SK-N-SH (cell line): ENCODE measurements around the gene BCAS3. TPM values are rescaled to one million over a fixed set of nuclear protein-coding genes. Genes with fewer than 3 reads are reported as not detected.

Experiments used
- CTCF ChIA-PET: fragments of 300-600, 350-600 bp; formaldehyde crosslinking; extraction: SDS; loops from one replicate; lab custom pipeline; 2021; lab: Yijun Ruan, JAX
- POLR2A ChIA-PET: fragments of 350-600 bp; sonication (Branson Sonifier 250); formaldehyde crosslinking; extraction: SDS; loops from one replicate; lab custom pipeline; 2020; ENCODE audit warnings: antibody characterized with exemption, inconsistent platforms; lab: Yijun Ruan, JAX
- DNase-seq: peaks from one replicate; pipeline ENCODE4 v3.0.0; 2012
- H2AFZ ChIP-seq: fragments of 200-600 bp; sonication (generic); 2 replicates; pipeline ENCODE4 v1.8.1; 2016; ENCODE audit warnings: antibody characterized with exemption, mild to moderate bottlenecking, low read depth
- H3F3A ChIP-seq: fragments of 200-600 bp; sonication (generic); replicated peaks from 2 replicates; pipeline ENCODE3; 2016; ENCODE audit warnings: antibody characterized with exemption, mild to moderate bottlenecking; ENCODE audit not compliant: insufficient read depth
- H3K27ac ChIP-seq, 2 experiments: fragments of 200-500 bp in 1 of 2; fragments of 200-600 bp in 1 of 2; sonication (Bioruptor generic) in 1 of 2; sonication (generic), shearing (Covaris generic) in 1 of 2; 2 replicates each; pipeline versions ENCODE4 v1.5.1 to v1.6.1; 2014 to 2016; ENCODE audit warnings: low read depth in 2 of 2, inconsistent platforms in 1 of 2, low read length in 1 of 2, mild to moderate bottlenecking in 1 of 2, mixed read lengths in 1 of 2
- H3K27me3 ChIP-seq: fragments of 200-600 bp; sonication (generic), shearing (Covaris generic); 2 replicates; pipeline ENCODE4 v1.6.1; 2016; ENCODE audit warnings: mixed run types; ENCODE audit not compliant: insufficient read depth
- H3K36me3 ChIP-seq, 2 experiments: fragments of 200-500 bp in 1 of 2; fragments of 200-600 bp in 1 of 2; sonication (Bioruptor generic) in 1 of 2; sonication (generic) in 1 of 2; replicated peaks in 1 of 2; 2 replicates each; pipeline versions ENCODE3 to v1.5.1; 2014 to 2016; ENCODE audit warnings: low read length in 1 of 2, mild to moderate bottlenecking in 1 of 2; ENCODE audit not compliant: insufficient read depth in 2 of 2, control insufficient read depth in 1 of 2
- H3K4me1 ChIP-seq, 2 experiments: fragments of 200-500 bp in 1 of 2; fragments of 200-600 bp in 1 of 2; sonication (Bioruptor generic) in 1 of 2; sonication (generic), shearing (Covaris generic) in 1 of 2; 2 replicates each; pipeline versions ENCODE4 v1.5.1 to v1.6.1; 2014 to 2016; ENCODE audit warnings: low read depth in 1 of 2, low read length in 1 of 2, mixed run types in 1 of 2; ENCODE audit not compliant: insufficient read depth in 2 of 2, control insufficient read depth in 1 of 2
- H3K4me2 ChIP-seq: fragments of 200-600 bp; sonication (generic), shearing (Covaris generic); 2 replicates; pipeline ENCODE4 v1.6.1; 2017; ENCODE audit warnings: mixed run types
- H3K4me3 ChIP-seq, 2 experiments: fragments of 200-500 bp in 1 of 2; fragments of 200-600 bp in 1 of 2; sonication (Bioruptor generic) in 1 of 2; sonication (generic), shearing (Covaris generic) in 1 of 2; 2 replicates each; pipeline versions ENCODE4 v1.5.1 to v1.8.1; 2014 to 2016; ENCODE audit warnings: low read depth in 2 of 2, inconsistent platforms in 1 of 2, low read length in 1 of 2, mild to moderate bottlenecking in 1 of 2, mixed read lengths in 1 of 2, moderate library complexity in 1 of 2
- H3K79me2 ChIP-seq: fragments of 200-600 bp; sonication (generic); 2 replicates; pipeline ENCODE4 v1.8.1; 2017; ENCODE audit warnings: mild to moderate bottlenecking; ENCODE audit not compliant: insufficient read depth
- H3K9ac ChIP-seq: fragments of 200-600 bp; sonication (generic); 2 replicates; pipeline ENCODE4 v1.6.1; 2017; ENCODE audit warnings: mixed run types
- H3K9me2 ChIP-seq: fragments of 200-600 bp; sonication (generic); 2 replicates; pipeline ENCODE4 v1.6.1; 2017; ENCODE audit warnings: mixed run types
- H3K9me3 ChIP-seq: fragments of 200-600 bp; sonication (generic); 2 replicates; pipeline ENCODE4 v1.6.1; 2017; ENCODE audit warnings: mixed run types, mild to moderate bottlenecking, moderate library complexity
- H4K20me1 ChIP-seq: fragments of 200-600 bp; sonication (generic); 2 replicates; pipeline ENCODE4 v1.6.1; 2017; ENCODE audit warnings: mild to moderate bottlenecking, mixed run types; ENCODE audit not compliant: insufficient read depth
- GATA2 ChIP-seq: sonication (generic); formaldehyde crosslinking; IDR thresholded peaks from 2 replicates; pipeline ENCODE4 v1.5.0; 2020; ENCODE audit warnings: mild to moderate bottlenecking, missing genetic modification reagents
- MEF2A ChIP-seq: IDR thresholded peaks from 2 replicates; pipeline ENCODE4 v1.4.0; 2012; ENCODE audit warnings: low read depth, borderline replicate concordance
- NRF1 ChIP-seq: IDR thresholded peaks from 2 replicates; pipeline ENCODE4 v1.6.1; 2012; ENCODE audit warnings: low read depth, mild to moderate bottlenecking, low read length
- PBX3 ChIP-seq: IDR thresholded peaks from 2 replicates; pipeline ENCODE4; 2012
- POLR2AphosphoS5 ChIP-seq: IDR thresholded peaks from 2 replicates; pipeline ENCODE4 v1.6.1; 2012; ENCODE audit warnings: low read depth, low read length
- RXRA ChIP-seq: IDR thresholded peaks from 2 replicates; pipeline ENCODE4 v1.4.0; 2012; ENCODE audit warnings: low read depth, mild to moderate bottlenecking, borderline replicate concordance
- SIN3A ChIP-seq: IDR thresholded peaks from 2 replicates; pipeline ENCODE4 v1.6.1; 2012; ENCODE audit warnings: low read depth, mild to moderate bottlenecking, low read length, moderate library complexity, borderline replicate concordance
- TEAD4 ChIP-seq: IDR thresholded peaks from 2 replicates; pipeline ENCODE4 v1.4.0; 2012; ENCODE audit warnings: mild to moderate bottlenecking, borderline replicate concordance; ENCODE audit not compliant: insufficient read depth
- USF2 ChIP-seq: fragments of 150-350 bp; IDR thresholded peaks from 2 replicates; pipeline ENCODE4 v1.6.1; 2017; ENCODE audit warnings: antibody characterized with exemption, low read length, low read depth, borderline replicate concordance
- WGBS: methylation state at CpG from one replicate; pipeline ENCODE4 v1.1.6; 2017; ENCODE audit warnings: low lambda C conversion rate; 5-methylcytosine and 5-hydroxymethylcytosine counted together
- polyA plus RNA-seq, 3 experiments: library from polyadenylated mRNA; depleted of rRNA; stranded (reverse); fragments of >200 nt; gene quantifications; 2 replicates each; pipeline ENCODE4 v1.2.3, GENCODE V29; 2012
- TF ChIP-seq, protein P1 (sequence below): IDR thresholded peaks from 2 replicates; pipeline ENCODE4 v1.6.1; 2012; ENCODE audit warnings: mild to moderate bottlenecking, low read depth, low read length, moderate library complexity

BCAS3 gene
- polyA plus RNA-seq, 1 of the 3 experiments (the other 2 are of a cell fraction): 5.9 TPM

- TF ChIP-seq, protein P1, sequence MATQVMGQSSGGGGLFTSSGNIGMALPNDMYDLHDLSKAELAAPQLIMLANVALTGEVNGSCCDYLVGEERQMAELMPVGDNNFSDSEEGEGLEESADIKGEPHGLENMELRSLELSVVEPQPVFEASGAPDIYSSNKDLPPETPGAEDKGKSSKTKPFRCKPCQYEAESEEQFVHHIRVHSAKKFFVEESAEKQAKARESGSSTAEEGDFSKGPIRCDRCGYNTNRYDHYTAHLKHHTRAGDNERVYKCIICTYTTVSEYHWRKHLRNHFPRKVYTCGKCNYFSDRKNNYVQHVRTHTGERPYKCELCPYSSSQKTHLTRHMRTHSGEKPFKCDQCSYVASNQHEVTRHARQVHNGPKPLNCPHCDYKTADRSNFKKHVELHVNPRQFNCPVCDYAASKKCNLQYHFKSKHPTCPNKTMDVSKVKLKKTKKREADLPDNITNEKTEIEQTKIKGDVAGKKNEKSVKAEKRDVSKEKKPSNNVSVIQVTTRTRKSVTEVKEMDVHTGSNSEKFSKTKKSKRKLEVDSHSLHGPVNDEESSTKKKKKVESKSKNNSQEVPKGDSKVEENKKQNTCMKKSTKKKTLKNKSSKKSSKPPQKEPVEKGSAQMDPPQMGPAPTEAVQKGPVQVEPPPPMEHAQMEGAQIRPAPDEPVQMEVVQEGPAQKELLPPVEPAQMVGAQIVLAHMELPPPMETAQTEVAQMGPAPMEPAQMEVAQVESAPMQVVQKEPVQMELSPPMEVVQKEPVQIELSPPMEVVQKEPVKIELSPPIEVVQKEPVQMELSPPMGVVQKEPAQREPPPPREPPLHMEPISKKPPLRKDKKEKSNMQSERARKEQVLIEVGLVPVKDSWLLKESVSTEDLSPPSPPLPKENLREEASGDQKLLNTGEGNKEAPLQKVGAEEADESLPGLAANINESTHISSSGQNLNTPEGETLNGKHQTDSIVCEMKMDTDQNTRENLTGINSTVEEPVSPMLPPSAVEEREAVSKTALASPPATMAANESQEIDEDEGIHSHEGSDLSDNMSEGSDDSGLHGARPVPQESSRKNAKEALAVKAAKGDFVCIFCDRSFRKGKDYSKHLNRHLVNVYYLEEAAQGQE: no peak
- TF ChIP-seq MEF2A (no peak), PBX3 (no peak), POLR2AphosphoS5 (no peak), USF2 (no peak), TEAD4 (no peak), SIN3A (no peak)
- TF ChIP-seq, all 33 proteins: peak for 6
Measured at GRCh38 chr17:61196302-61196704, 518.7 kb downstream of the BCAS3 start (continued).

DNA sequence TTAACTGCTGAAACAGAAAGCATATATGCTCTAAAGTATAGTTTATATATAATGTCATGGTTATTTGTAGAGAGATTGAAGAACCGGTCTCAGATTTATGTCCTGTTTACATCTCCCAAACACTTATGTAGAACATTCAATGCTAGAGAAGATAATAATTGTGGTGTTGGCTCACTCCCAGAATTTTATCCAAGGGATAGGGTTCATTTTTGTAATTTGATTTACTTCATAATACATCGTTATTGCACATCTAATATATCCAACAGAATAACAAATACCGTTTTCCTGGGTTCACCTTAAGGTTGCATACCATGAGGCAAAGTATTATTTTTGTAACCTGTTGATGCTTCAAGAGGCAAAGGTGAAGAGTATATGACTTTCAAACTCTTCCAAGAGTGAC lies 519.1 kb downstream of the BCAS3 start:
- Histone ChIP-seq H3F3A (peaks cover 17% of the 10 kb centered on the region), H3K9ac (no peak overlapping the region), H3K9me3 (peaks cover 10% of the 10 kb centered on the region; the same call in 1 of the 2 replicates), H3K27me3 (no peaks in the 10 kb centered on the region), H3K36me3 (peaks cover 0 to 5% of the 10 kb centered on the region in 2 experiments), H3K27ac (peak overlapping the region in 1 of 2 experiments; percentile 91; a peak in 2 of 4 replicates), H3K4me3 (peak overlapping the region in 1 of 2 experiments; percentile 13; a peak in 1 of 4 replicates), H2AFZ (peak overlapping the region; percentile 27; the same call in 1 of the 2 replicates), H3K9me2 (no peaks in the 10 kb centered on the region), H3K4me1 (peaks cover 18 to 22% of the 10 kb centered on the region in 2 experiments; a peak in 3 of 4 replicates), H3K79me2 (no peaks in the 10 kb centered on the region), H3K4me2 (no peak overlapping the region), H4K20me1 (no peaks in the 10 kb centered on the region)
- 25% methylated on average over 3 of the region's 3 CpGs for WGBS
- TF ChIP-seq NRF1: no peak
- no peak for TF ChIP-seq GATA2 (CRISPR knock-in tag)
- TF ChIP-seq RXRA: no peak
- no peak for TF ChIP-seq USF2
- POLR2A ChIA-PET: interaction anchor here (1.0 kb wide), 1 partner anchor 216 kb away, joined by 3 read pairs; no protein-coding TSS in a partner anchor
- CTCF ChIA-PET: interaction anchor here (0.8 to 2.1 kb wide), 9 partner anchors 12 to 452 kb away, joined by 3 to 10 read pairs (median 4); no protein-coding TSS in a partner anchor
- DNase-seq: no peak
